ENCODE data around the gene PHACTR2. TPM values are rescaled to one million over a fixed set of nuclear protein-coding genes. Genes with fewer than 3 reads are reported as not detected.

Gene PHACTR2
- total RNA-seq, 1 experiment from 2014 or later = 27.6 TPM

- no peaks in the 10 kb centered on the region for H3K27me3 ChIP-seq (ENCODE audit: insufficient read depth, low read length)
- ChIA-PET CTCF (no interaction called here), RAD21 (ENCODE audit: low non-redundant PET in 1 of 2, low total read pairs in 2 of 2, uncharacterized antibody in 2 of 2, unreplicated experiment in 2 of 2) (no interaction called here), POLR2A (no interaction called here)
- no peak overlapping the region for H2AFZ ChIP-seq (ENCODE audit: low read depth, low read length, poor library complexity, severe bottlenecking)
- intact Hi-C loops (cut with micrococcal nuclease) = no loop called here
- ATAC-seq (no peak), DNase-seq (ENCODE audit: low read depth, low spot score) (no peak)
- no peak overlapping the region for H3K4me2 ChIP-seq (ENCODE audit: low read length)
- no peaks in the 10 kb centered on the region for H3K9me3 ChIP-seq (ENCODE audit: control insufficient read depth in 1 of 2, insufficient read depth in 1 of 2, low read depth in 1 of 2, low read length in 2 of 2)
- peaks cover 3 to 4% of the 10 kb centered on the region in 2 experiments; a peak in 3 of 4 replicates for H3K4me1 ChIP-seq (ENCODE audit: control insufficient read depth in 1 of 2, insufficient read depth in 2 of 2, low read length in 2 of 2)
- no peaks in the 10 kb centered on the region for H3K79me2 ChIP-seq (ENCODE audit: insufficient read depth, low read length)
- TF ChIP-seq ELF1 (IDR thresholded peaks at IDR 0.05; ENCODE audit: borderline replicate concordance, low read depth) (no peak), RAD21 (IDR thresholded peaks at IDR 0.05; ENCODE audit: low read depth) (no peak), EZH2 (IDR thresholded peaks at IDR 0.05) (no peak), MAX (IDR thresholded peaks at IDR 0.05) (no peak), SIN3A (IDR thresholded peaks at IDR 0.05; ENCODE audit: low read depth) (no peak), YY1 (IDR thresholded peaks at IDR 0.05; ENCODE audit: extremely low read depth, insufficient replicate concordance, low read depth, low read length) (no peak), EGR1 (IDR thresholded peaks at IDR 0.05; ENCODE audit: low read depth) (no peak), JUND (IDR thresholded peaks at IDR 0.05) (no peak), TCF7L2 (IDR thresholded peaks at IDR 0.05; ENCODE audit: borderline replicate concordance, extremely low read depth, insufficient read depth, insufficient read length) (no peak)
- TF ChIP-seq, protein P1, sequence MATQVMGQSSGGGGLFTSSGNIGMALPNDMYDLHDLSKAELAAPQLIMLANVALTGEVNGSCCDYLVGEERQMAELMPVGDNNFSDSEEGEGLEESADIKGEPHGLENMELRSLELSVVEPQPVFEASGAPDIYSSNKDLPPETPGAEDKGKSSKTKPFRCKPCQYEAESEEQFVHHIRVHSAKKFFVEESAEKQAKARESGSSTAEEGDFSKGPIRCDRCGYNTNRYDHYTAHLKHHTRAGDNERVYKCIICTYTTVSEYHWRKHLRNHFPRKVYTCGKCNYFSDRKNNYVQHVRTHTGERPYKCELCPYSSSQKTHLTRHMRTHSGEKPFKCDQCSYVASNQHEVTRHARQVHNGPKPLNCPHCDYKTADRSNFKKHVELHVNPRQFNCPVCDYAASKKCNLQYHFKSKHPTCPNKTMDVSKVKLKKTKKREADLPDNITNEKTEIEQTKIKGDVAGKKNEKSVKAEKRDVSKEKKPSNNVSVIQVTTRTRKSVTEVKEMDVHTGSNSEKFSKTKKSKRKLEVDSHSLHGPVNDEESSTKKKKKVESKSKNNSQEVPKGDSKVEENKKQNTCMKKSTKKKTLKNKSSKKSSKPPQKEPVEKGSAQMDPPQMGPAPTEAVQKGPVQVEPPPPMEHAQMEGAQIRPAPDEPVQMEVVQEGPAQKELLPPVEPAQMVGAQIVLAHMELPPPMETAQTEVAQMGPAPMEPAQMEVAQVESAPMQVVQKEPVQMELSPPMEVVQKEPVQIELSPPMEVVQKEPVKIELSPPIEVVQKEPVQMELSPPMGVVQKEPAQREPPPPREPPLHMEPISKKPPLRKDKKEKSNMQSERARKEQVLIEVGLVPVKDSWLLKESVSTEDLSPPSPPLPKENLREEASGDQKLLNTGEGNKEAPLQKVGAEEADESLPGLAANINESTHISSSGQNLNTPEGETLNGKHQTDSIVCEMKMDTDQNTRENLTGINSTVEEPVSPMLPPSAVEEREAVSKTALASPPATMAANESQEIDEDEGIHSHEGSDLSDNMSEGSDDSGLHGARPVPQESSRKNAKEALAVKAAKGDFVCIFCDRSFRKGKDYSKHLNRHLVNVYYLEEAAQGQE (IDR thresholded peaks at IDR 0.05; ENCODE audit: low read depth) = no peak
- H3K9me2 ChIP-seq (ENCODE audit: insufficient read depth) = no peaks in the 10 kb centered on the region
- H4K20me1 ChIP-seq (ENCODE audit: insufficient read depth) = no peaks in the 10 kb centered on the region
- H3K27ac ChIP-seq (ENCODE audit: low read depth, low read length) = no peak overlapping the region
- no peaks in the 10 kb centered on the region; a peak in 1 of 4 replicates for H3K36me3 ChIP-seq (ENCODE audit: control insufficient read depth in 1 of 2, insufficient read depth in 2 of 2, low read length in 2 of 2)
- no peak overlapping the region for H3K4me3 ChIP-seq (replicated peaks in 1 of 2; ENCODE audit: low read depth in 1 of 2, low read length in 2 of 2)
- H3K9ac ChIP-seq (ENCODE audit: low read length) = no peak overlapping the region
- BruUV-seq (replicated peaks) = no TSS peak
Measured at GRCh38 chr6:143806282-143807102, 128.7 kb downstream of the PHACTR2 start.
